Neural progenitor cell (in vitro differentiated cells): Measurements from ENCODE around the gene SPRR5. TPM values are rescaled to one million over a fixed set of nuclear protein-coding genes. Genes with fewer than 3 reads are reported as not detected.

Source experiments
- DNase-seq: peaks from one replicate; pipeline ENCODE4 v3.0.0-alpha.2; 2016; ENCODE audit warnings: low spot score
- H2AFZ ChIP-seq: fragments of 200-600 bp; sonication (generic); replicated peaks from 2 replicates; pipeline ENCODE4 v1.6.1; 2016; ENCODE audit warnings: antibody characterized with exemption
- H3F3A ChIP-seq: fragments of 200-600 bp; sonication (generic); 2 replicates; pipeline ENCODE4 v1.6.1; 2016; ENCODE audit warnings: antibody characterized with exemption, low read depth
- H3K27ac ChIP-seq: fragments of 200-600 bp; sonication (generic); 2 replicates; pipeline ENCODE4 v1.5.1; 2016; ENCODE audit warnings: mild to moderate bottlenecking
- H3K27me3 ChIP-seq: fragments of 200-600 bp; sonication (generic); 2 replicates; pipeline ENCODE4 v1.6.1; 2016; ENCODE audit warnings: mild to moderate bottlenecking, moderate library complexity
- H3K36me3 ChIP-seq: fragments of 200-600 bp; sonication (generic); 2 replicates; pipeline ENCODE4 v1.5.1; 2016
- H3K4me1 ChIP-seq: fragments of 200-600 bp; sonication (generic); 2 replicates; pipeline ENCODE4 v1.6.1; 2016; ENCODE audit warnings: mixed run types
- H3K4me2 ChIP-seq: fragments of 200-600 bp; sonication (generic); 2 replicates; pipeline ENCODE4 v1.6.1; 2016
- H3K4me3 ChIP-seq: fragments of 200-600 bp; sonication (generic); 2 replicates; pipeline ENCODE4 v1.5.1; 2016
- H3K79me2 ChIP-seq: fragments of 200-600 bp; sonication (generic); 2 replicates; pipeline ENCODE4 v1.6.1; 2016; ENCODE audit warnings: low read depth
- H3K9ac ChIP-seq: fragments of 200-600 bp; sonication (generic); 2 replicates; pipeline ENCODE4 v1.6.1; 2016
- H3K9me3 ChIP-seq: fragments of 200-600 bp; sonication (generic); 2 replicates; pipeline ENCODE4 v1.5.1; 2016; ENCODE audit warnings: low read depth
- H4K20me1 ChIP-seq: fragments of 200-600 bp; sonication (generic); 2 replicates; pipeline ENCODE4 v1.6.1; 2016; ENCODE audit warnings: low read depth
- H3K27ac Mint-ChIP-seq: 3 replicates; pipeline ENCODE4 v1.8.0; 2021; ENCODE audit warnings: mixed read lengths
- H3K27me3 Mint-ChIP-seq: 2 replicates; pipeline ENCODE4 v1.8.0; 2022; ENCODE audit warnings: low read depth, mild to moderate bottlenecking, inconsistent platforms, moderate library complexity, mixed read lengths; ENCODE audit not compliant: insufficient read depth
- H3K36me3 Mint-ChIP-seq: 3 replicates; pipeline ENCODE4 v1.8.0; 2021; ENCODE audit warnings: mixed read lengths
- H3K4me1 Mint-ChIP-seq: 3 replicates; pipeline ENCODE4 v1.8.0; 2021; ENCODE audit warnings: mixed read lengths
- H3K4me3 Mint-ChIP-seq: 3 replicates; pipeline ENCODE4 v1.8.0; 2021; ENCODE audit warnings: mild to moderate bottlenecking, moderate library complexity, mixed read lengths
- H3K9me3 Mint-ChIP-seq: 3 replicates; pipeline ENCODE4 v1.8.0; 2020; ENCODE audit warnings: mixed read lengths
- CTCF ChIP-seq: fragments of 200-600 bp; sonication (generic); IDR thresholded peaks from 2 replicates; pipeline ENCODE4 v1.5.1; 2017; ENCODE audit warnings: antibody characterized with exemption, mild to moderate bottlenecking
- EZH2 ChIP-seq: fragments of 200-600 bp; sonication (generic); IDR thresholded peaks from 2 replicates; pipeline ENCODE4 v1.6.1; 2017; ENCODE audit warnings: antibody characterized with exemption, mild to moderate bottlenecking, moderate library complexity
- EZH2phosphoT487 ChIP-seq: fragments of 200-600 bp; sonication (generic); IDR thresholded peaks from 2 replicates; pipeline ENCODE4 v1.6.1; 2017; ENCODE audit warnings: antibody characterized with exemption
- total RNA-seq: library from RNA; depleted of rRNA; stranded (reverse); fragments of >200 nt; gene quantifications from 2 replicates; pipeline ENCODE4 v1.2.3, GENCODE V29; 2015; ENCODE audit warnings: low replicate concordance

The SPRR5 gene
- total RNA-seq, 1 donor from 2014 or later, result not detected

- DNase-seq, result no peak
- no peaks in the 10 kb centered on the region for H3K4me1 Mint-ChIP-seq
- H3K79me2 ChIP-seq, result no peaks in the 10 kb centered on the region
- H2AFZ ChIP-seq, result no peak overlapping the region
- H3K27me3 ChIP-seq, result no peaks in the 10 kb centered on the region
- no peaks in the 10 kb centered on the region for H3K4me1 ChIP-seq
- no peak overlapping the region for H3K4me2 ChIP-seq
- H3K4me3 ChIP-seq, result no peak overlapping the region
- H3K9ac ChIP-seq, result no peak overlapping the region
- peaks cover 9% of the 10 kb centered on the region for H3K27me3 Mint-ChIP-seq
- no peaks in the 10 kb centered on the region for H3K9me3 Mint-ChIP-seq
- H3F3A ChIP-seq, result no peaks in the 10 kb centered on the region
- no peak for TF ChIP-seq CTCF
- TF ChIP-seq EZH2, result no peak
- no peak for TF ChIP-seq EZH2phosphoT487
- no peak overlapping the region for H3K4me3 Mint-ChIP-seq
- H3K36me3 ChIP-seq, result no peaks in the 10 kb centered on the region
- H3K9me3 ChIP-seq, result peaks cover 4% of the 10 kb centered on the region
- H3K27ac ChIP-seq, result no peak overlapping the region
- H3K27ac Mint-ChIP-seq, result no peak overlapping the region
- H4K20me1 ChIP-seq, result no peaks in the 10 kb centered on the region
- no peaks in the 10 kb centered on the region for H3K36me3 Mint-ChIP-seq
Measured at GRCh38 chr1:152976688-152977087, 29.7 kb downstream of the SPRR5 start.

DNA sequence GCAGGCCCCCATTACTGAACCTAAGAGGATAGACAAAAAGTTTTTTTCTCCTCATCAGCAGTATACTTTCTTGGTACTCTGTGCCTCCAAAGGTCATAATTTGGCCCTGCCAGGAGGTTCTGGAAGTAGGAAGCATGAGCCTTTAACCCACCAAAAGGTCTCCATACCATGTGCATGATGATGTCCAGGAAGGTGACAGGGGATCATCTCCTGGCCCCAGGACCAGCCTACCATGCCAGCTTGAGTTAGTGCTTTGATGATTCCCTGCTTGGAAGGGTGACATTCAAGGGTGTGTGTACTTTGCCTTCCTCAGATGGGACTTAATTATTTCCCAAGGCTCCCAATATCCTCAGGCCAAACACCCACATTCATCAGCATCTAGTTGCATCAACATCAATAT lies 30.6 kb downstream of the SPRR5 start:
- no peak for DNase-seq
- Mint-ChIP-seq H3K27ac (no peak overlapping the region), H3K4me1 (no peaks in the 10 kb centered on the region), H3K9me3 (no peaks in the 10 kb centered on the region), H3K36me3 (no peaks in the 10 kb centered on the region), H3K4me3 (no peak overlapping the region), H3K27me3 (peaks cover 5% of the 10 kb centered on the region)
- H3K27ac ChIP-seq, result no peak overlapping the region
- H3K27me3 ChIP-seq, result no peaks in the 10 kb centered on the region
- no peaks in the 10 kb centered on the region for H3F3A ChIP-seq
- H3K9me3 ChIP-seq, result peaks cover 4% of the 10 kb centered on the region
- no peaks in the 10 kb centered on the region for H4K20me1 ChIP-seq
- H3K4me2 ChIP-seq, result no peak overlapping the region
- H3K9ac ChIP-seq, result no peak overlapping the region
- TF ChIP-seq CTCF, result no peak
- no peak for TF ChIP-seq EZH2phosphoT487
- no peak for TF ChIP-seq EZH2
- no peaks in the 10 kb centered on the region for H3K79me2 ChIP-seq
- no peaks in the 10 kb centered on the region for H3K4me1 ChIP-seq
- H3K36me3 ChIP-seq, result no peaks in the 10 kb centered on the region
- H3K4me3 ChIP-seq, result no peak overlapping the region
- H2AFZ ChIP-seq, result no peak overlapping the region

GRCh38 chr1:152980676-152981075 lies 33.7 kb downstream of the SPRR5 start:
- peaks cover 7% of the 10 kb centered on the region for H3K27me3 Mint-ChIP-seq

More at GRCh38 chr1:152980676-152981075, 33.7 kb downstream of the SPRR5 start:
- Histone ChIP-seq H3K4me3 (no peak overlapping the region), H3K79me2 (no peaks in the 10 kb centered on the region), H3F3A (no peaks in the 10 kb centered on the region), H3K27me3 (no peaks in the 10 kb centered on the region), H3K4me2 (no peak overlapping the region), H3K9ac (no peak overlapping the region), H2AFZ (no peak overlapping the region), H3K9me3 (no peaks in the 10 kb centered on the region), H3K36me3 (no peaks in the 10 kb centered on the region), H4K20me1 (no peaks in the 10 kb centered on the region), H3K4me1 (no peaks in the 10 kb centered on the region), H3K27ac (no peak overlapping the region)
- Mint-ChIP-seq H3K4me1 (no peaks in the 10 kb centered on the region), H3K27ac (no peak overlapping the region), H3K4me3 (no peak overlapping the region), H3K9me3 (no peaks in the 10 kb centered on the region), H3K36me3 (no peaks in the 10 kb centered on the region)
- no peak for TF ChIP-seq CTCF
- DNase-seq, result no peak
